ENCODE data around the gene DLG2. TPM values are rescaled to one million over a fixed set of nuclear protein-coding genes. Genes with fewer than 3 reads are reported as not detected.

DLG2 gene
- total and polyA plus RNA-seq, 9 donors = 2.5 to 20.7 (median 12.0) TPM

- no peak for DNase-seq
- Histone ChIP-seq H3K4me3 (no peak overlapping the region), H3K27ac (no peak overlapping the region), H3K36me3 (no peaks in the 10 kb centered on the region), H3K4me1 (ENCODE audit: insufficient read depth) (no peaks in the 10 kb centered on the region), H3K9me3 (no peaks in the 10 kb centered on the region), H3K27me3 (no peaks in the 10 kb centered on the region)
- no peak for TF ChIP-seq POLR2A (IDR thresholded peaks at IDR 0.05)
- TF ChIP-seq, protein P1, sequence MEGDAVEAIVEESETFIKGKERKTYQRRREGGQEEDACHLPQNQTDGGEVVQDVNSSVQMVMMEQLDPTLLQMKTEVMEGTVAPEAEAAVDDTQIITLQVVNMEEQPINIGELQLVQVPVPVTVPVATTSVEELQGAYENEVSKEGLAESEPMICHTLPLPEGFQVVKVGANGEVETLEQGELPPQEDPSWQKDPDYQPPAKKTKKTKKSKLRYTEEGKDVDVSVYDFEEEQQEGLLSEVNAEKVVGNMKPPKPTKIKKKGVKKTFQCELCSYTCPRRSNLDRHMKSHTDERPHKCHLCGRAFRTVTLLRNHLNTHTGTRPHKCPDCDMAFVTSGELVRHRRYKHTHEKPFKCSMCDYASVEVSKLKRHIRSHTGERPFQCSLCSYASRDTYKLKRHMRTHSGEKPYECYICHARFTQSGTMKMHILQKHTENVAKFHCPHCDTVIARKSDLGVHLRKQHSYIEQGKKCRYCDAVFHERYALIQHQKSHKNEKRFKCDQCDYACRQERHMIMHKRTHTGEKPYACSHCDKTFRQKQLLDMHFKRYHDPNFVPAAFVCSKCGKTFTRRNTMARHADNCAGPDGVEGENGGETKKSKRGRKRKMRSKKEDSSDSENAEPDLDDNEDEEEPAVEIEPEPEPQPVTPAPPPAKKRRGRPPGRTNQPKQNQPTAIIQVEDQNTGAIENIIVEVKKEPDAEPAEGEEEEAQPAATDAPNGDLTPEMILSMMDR (IDR thresholded peaks at IDR 0.05) = no peak
- intact Hi-C loops (cut with DNase I) = loop anchor here in 1 of 4 donors (10.0 kb wide), 1 partner anchor 426 kb away; no protein-coding TSS in a partner anchor
- WGBS, 3 donors = 78 to 85% (median 78%) methylated on average over 2 of the region's 2 CpGs
Measured at GRCh38 chr11:83720675-83721074, 1906.5 kb downstream of the DLG2 start.

- Histone ChIP-seq H3K4me1 (ENCODE audit: insufficient read depth) (no peaks in the 10 kb centered on the region), H3K4me3 (no peak overlapping the region), H3K9me3 (no peaks in the 10 kb centered on the region), H3K27ac (no peak overlapping the region), H3K36me3 (no peaks in the 10 kb centered on the region), H3K27me3 (no peaks in the 10 kb centered on the region)
- no peak for DNase-seq
- intact Hi-C loops (cut with DNase I) = no loop called here
- 79 to 82% (median 82%) methylated on average over 3 of the region's 3 CpGs for WGBS, 3 donors
- TF ChIP-seq, protein P1 (IDR thresholded peaks at IDR 0.05) = no peak
- TF ChIP-seq POLR2A (IDR thresholded peaks at IDR 0.05) (no peak), EP300 (IDR thresholded peaks at IDR 0.05) (no peak)
Measured at GRCh38 chr11:83717537-83717936, 1909.6 kb downstream of the DLG2 start.

- Histone ChIP-seq H3K4me1 (ENCODE audit: insufficient read depth) (no peaks in the 10 kb centered on the region), H3K27me3 (no peaks in the 10 kb centered on the region), H3K36me3 (no peaks in the 10 kb centered on the region), H3K4me3 (no peak overlapping the region), H3K27ac (no peak overlapping the region), H3K9me3 (no peaks in the 10 kb centered on the region)
- intact Hi-C loops (cut with DNase I) = no loop called here
- no peak for TF ChIP-seq EP300 (IDR thresholded peaks at IDR 0.05)
- TF ChIP-seq, protein P1 (IDR thresholded peaks at IDR 0.05) = no peak
- no peak for TF ChIP-seq POLR2A (IDR thresholded peaks at IDR 0.05)
- WGBS, 3 donors = 51 to 55% (median 51%) methylated on average over 2 of the region's 2 CpGs
- DNase-seq = no peak
Measured at GRCh38 chr11:83715927-83716535, 1911.1 kb downstream of the DLG2 start.

DNA sequence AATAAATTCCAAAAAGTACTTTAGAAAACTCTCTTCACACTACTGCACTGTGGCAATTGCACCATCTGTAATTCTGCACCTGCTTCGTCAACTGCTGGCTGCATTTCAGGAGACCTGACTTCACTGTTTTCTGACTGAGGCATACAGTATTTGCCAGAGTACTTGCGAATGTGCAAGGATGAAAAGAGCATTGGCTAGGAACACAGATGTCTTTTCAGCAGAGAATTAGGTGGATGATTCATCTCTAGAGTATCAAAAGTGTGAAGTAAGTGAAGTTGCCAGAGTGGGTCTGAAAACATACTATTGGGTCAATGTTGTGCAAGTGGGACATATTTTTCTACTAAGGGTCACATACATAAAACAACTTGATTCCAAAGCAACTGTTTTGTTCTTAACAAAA lies 1913.4 kb downstream of the DLG2 start:
- H3K27ac ChIP-seq = no peak overlapping the region
- H3K9me3 ChIP-seq = no peaks in the 10 kb centered on the region
- WGBS, 3 donors = 27 to 28% (median 27%) methylated on average over 2 of the region's 2 CpGs
- intact Hi-C loops (cut with DNase I) = no loop called here
- TF ChIP-seq, protein P1 (IDR thresholded peaks at IDR 0.05) = no peak
- no peak for TF ChIP-seq POLR2A (IDR thresholded peaks at IDR 0.05)
- H3K4me1 ChIP-seq (ENCODE audit: insufficient read depth) = no peaks in the 10 kb centered on the region
- H3K36me3 ChIP-seq = no peaks in the 10 kb centered on the region
- H3K4me3 ChIP-seq = no peak overlapping the region
- DNase-seq = no peak
- H3K27me3 ChIP-seq = no peaks in the 10 kb centered on the region

Measured in ovary (tissue), 9 donors.